ENCODE measurements around the gene TMEM132D.

TMEM132D gene

DNA sequence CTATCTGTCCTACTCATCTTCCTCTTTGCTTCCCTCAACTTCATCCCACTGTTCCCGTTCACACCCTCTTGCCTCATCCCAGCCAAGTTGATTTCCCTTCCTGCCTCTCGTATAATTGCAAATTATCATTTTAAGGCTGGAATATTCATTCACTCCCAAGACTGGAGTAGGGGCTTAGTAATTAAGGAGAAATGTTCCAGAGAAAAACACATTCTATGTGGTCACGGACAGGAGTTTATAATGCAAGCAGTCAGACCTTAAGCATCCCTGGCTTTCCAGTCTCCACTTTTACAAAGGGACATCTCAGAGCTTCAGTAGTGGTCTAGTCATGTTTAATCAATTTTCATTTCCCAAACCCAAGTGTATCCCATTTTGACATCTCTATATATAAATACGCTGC, 54.9 kb downstream of the TMEM132D start:
- ChIA-PET CTCF (no interaction called here), POLR2A (no interaction called here)
- no peak overlapping the region for H3K4me3 ChIP-seq (ENCODE audit: low read depth, low read length)
- TF ChIP-seq ZNF155 (tag by site-specific recombination; IDR thresholded peaks at IDR 0.05), result no peak
- TF ChIP-seq MEIS1 (CRISPR knock-in tag; IDR thresholded peaks at IDR 0.05; ENCODE audit: borderline replicate concordance), result no peak
- TF ChIP-seq SCRT1 (tag by site-specific recombination; IDR thresholded peaks at IDR 0.05; ENCODE audit: borderline replicate concordance), result no peak
- no peak overlapping the region for H3K27ac ChIP-seq (ENCODE audit: extremely low read depth, low read depth, low read length)
- no peaks in the 10 kb centered on the region for H3K36me3 ChIP-seq (ENCODE audit: control insufficient read depth in 2 of 2, insufficient read depth in 1 of 2, low read length in 2 of 2)
- H3K9me3 ChIP-seq (ENCODE audit: control insufficient read depth, insufficient read depth, low read depth, low read length), result no peaks in the 10 kb centered on the region
- no peaks in the 10 kb centered on the region for H3K4me1 ChIP-seq (ENCODE audit: control insufficient read depth, insufficient read depth, low read length)

GRCh38 chr12:129847063-129847462, 56.8 kb downstream of the TMEM132D start:
- Histone ChIP-seq H3K4me3 (ENCODE audit: low read depth, low read length) (no peak overlapping the region), H3K4me1 (ENCODE audit: control insufficient read depth, insufficient read depth, low read length) (no peaks in the 10 kb centered on the region), H3K27ac (ENCODE audit: extremely low read depth, low read depth, low read length) (no peak overlapping the region), H3K36me3 (ENCODE audit: control insufficient read depth in 2 of 2, insufficient read depth in 1 of 2, low read length in 2 of 2) (no peaks in the 10 kb centered on the region), H3K9me3 (ENCODE audit: control insufficient read depth, insufficient read depth, low read depth, low read length) (no peaks in the 10 kb centered on the region)
- TF ChIP-seq, protein P1, sequence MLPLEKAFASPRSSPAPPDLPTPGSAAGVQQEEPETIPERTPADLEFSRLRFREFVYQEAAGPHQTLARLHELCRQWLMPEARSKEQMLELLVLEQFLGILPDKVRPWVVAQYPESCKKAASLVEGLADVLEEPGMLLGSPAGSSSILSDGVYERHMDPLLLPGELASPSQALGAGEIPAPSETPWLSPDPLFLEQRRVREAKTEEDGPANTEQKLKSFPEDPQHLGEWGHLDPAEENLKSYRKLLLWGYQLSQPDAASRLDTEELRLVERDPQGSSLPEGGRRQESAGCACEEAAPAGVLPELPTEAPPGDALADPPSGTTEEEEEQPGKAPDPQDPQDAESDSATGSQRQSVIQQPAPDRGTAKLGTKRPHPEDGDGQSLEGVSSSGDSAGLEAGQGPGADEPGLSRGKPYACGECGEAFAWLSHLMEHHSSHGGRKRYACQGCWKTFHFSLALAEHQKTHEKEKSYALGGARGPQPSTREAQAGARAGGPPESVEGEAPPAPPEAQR (tag by site-specific recombination; IDR thresholded peaks at IDR 0.05), result no peak
- ChIA-PET CTCF (no interaction called here), POLR2A (no interaction called here)

GRCh38 chr12:129844662-129845220, 59.1 kb downstream of the TMEM132D start:
- no peaks in the 10 kb centered on the region for H3K4me1 ChIP-seq (ENCODE audit: control insufficient read depth, insufficient read depth, low read length)
- ChIA-PET POLR2A (no interaction called here), CTCF (no interaction called here)
- H3K27ac ChIP-seq (ENCODE audit: extremely low read depth, low read depth, low read length), result no peak overlapping the region
- H3K4me3 ChIP-seq (ENCODE audit: low read depth, low read length), result no peak overlapping the region
- no peaks in the 10 kb centered on the region for H3K36me3 ChIP-seq (ENCODE audit: control insufficient read depth in 2 of 2, insufficient read depth in 1 of 2, low read length in 2 of 2)
- TF ChIP-seq GFI1B (tag by site-specific recombination; IDR thresholded peaks at IDR 0.05) (no peak), EGR2 (tag by site-specific recombination; IDR thresholded peaks at IDR 0.05; ENCODE audit: low read depth) (no peak)
- no peaks in the 10 kb centered on the region for H3K9me3 ChIP-seq (ENCODE audit: control insufficient read depth, insufficient read depth, low read depth, low read length)

DNA sequence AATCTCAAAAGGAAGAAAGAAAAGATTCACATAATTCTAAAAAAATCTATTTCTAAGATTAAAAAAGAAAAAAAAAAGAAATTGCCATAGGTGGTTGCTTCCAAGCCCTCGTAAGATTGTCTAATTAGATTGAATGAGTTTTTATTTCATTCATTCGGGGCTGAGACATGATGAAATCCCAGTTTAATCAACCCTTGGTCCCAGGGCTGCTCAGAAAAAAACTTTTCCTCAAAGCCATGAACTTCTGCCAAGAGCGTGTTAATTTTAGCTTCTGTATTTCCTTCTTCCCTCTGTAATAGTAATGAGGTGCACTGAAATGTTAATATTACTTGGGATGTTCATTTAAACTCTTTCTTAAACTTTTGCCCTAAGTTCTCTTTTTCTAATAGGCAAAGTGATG, 62.6 kb downstream of the TMEM132D start:
- no peak overlapping the region for H3K27ac ChIP-seq (ENCODE audit: extremely low read depth, low read depth, low read length)
- no peak overlapping the region for H3K4me3 ChIP-seq (ENCODE audit: low read depth, low read length)
- H3K9me3 ChIP-seq (ENCODE audit: control insufficient read depth, insufficient read depth, low read depth, low read length), result no peaks in the 10 kb centered on the region
- H3K36me3 ChIP-seq (ENCODE audit: control insufficient read depth in 2 of 2, insufficient read depth in 1 of 2, low read length in 2 of 2), result no peaks in the 10 kb centered on the region
- ChIA-PET CTCF (no interaction called here), POLR2A (no interaction called here)
- no peaks in the 10 kb centered on the region for H3K4me1 ChIP-seq (ENCODE audit: control insufficient read depth, insufficient read depth, low read length)
- no peak for TF ChIP-seq ZNF274 (IDR thresholded peaks at IDR 0.05; ENCODE audit: low read length)
- TF ChIP-seq ZNF274 (tag by site-specific recombination; IDR thresholded peaks at IDR 0.05; ENCODE audit: borderline replicate concordance), result no peak
- TF ChIP-seq ZNF488 (tag by site-specific recombination; IDR thresholded peaks at IDR 0.05), result no peak
- TF ChIP-seq ZNF2 (tag by site-specific recombination; IDR thresholded peaks at IDR 0.05), result no peak
- TF ChIP-seq ZNF548 (tag by site-specific recombination; IDR thresholded peaks at IDR 0.05), result no peak
- TF ChIP-seq ZNF514 (tag by site-specific recombination; IDR thresholded peaks at IDR 0.05), result no peak
- no peak for TF ChIP-seq ZNF747 (tag by site-specific recombination; IDR thresholded peaks at IDR 0.05)
- TF ChIP-seq ZNF184 (tag by site-specific recombination; IDR thresholded peaks at IDR 0.05), result no peak
- TF ChIP-seq ZNF132 (tag by site-specific recombination; IDR thresholded peaks at IDR 0.05; ENCODE audit: borderline replicate concordance), result no peak
- no peak for TF ChIP-seq ZFP69B (tag by site-specific recombination; IDR thresholded peaks at IDR 0.05)
- no peak for TF ChIP-seq ZNF433 (tag by site-specific recombination; IDR thresholded peaks at IDR 0.05; ENCODE audit: low read depth)
- no peak for TF ChIP-seq ZNF221 (tag by site-specific recombination; IDR thresholded peaks at IDR 0.05; ENCODE audit: borderline replicate concordance)
- no peak for TF ChIP-seq HOXA7 (CRISPR knock-in tag; IDR thresholded peaks at IDR 0.05; ENCODE audit: borderline replicate concordance)
- TF ChIP-seq OVOL3 (tag by site-specific recombination; IDR thresholded peaks at IDR 0.05), result no peak
- no peak for TF ChIP-seq ZNF423 (tag by site-specific recombination; IDR thresholded peaks at IDR 0.05)
- TF ChIP-seq YY2 (tag by site-specific recombination; IDR thresholded peaks at IDR 0.05), result no peak
- TF ChIP-seq ZNF776 (tag by site-specific recombination; IDR thresholded peaks at IDR 0.05; ENCODE audit: borderline replicate concordance), result no peak
- no peak for TF ChIP-seq AEBP2 (tag by site-specific recombination; IDR thresholded peaks at IDR 0.05; ENCODE audit: borderline replicate concordance)
- TF ChIP-seq ZBTB1 (tag by site-specific recombination; IDR thresholded peaks at IDR 0.05), result no peak
- no peak for TF ChIP-seq ZNF792 (tag by site-specific recombination; IDR thresholded peaks at IDR 0.05)
- TF ChIP-seq PRDM1 (tag by site-specific recombination; IDR thresholded peaks at IDR 0.05), result no peak

All from HEK293 (cell line).